ENCODE data around the gene ITPRID1. TPM values are rescaled to one million over a fixed set of nuclear protein-coding genes. Genes with fewer than 3 reads are reported as not detected.

ITPRID1 gene
- total and polyA plus RNA-seq, 10 of the 15 experiments (the other 5 are each of a cell fraction or from before 2014, with no cell fraction given) = 0.06 TPM; not detected in 9

DNA sequence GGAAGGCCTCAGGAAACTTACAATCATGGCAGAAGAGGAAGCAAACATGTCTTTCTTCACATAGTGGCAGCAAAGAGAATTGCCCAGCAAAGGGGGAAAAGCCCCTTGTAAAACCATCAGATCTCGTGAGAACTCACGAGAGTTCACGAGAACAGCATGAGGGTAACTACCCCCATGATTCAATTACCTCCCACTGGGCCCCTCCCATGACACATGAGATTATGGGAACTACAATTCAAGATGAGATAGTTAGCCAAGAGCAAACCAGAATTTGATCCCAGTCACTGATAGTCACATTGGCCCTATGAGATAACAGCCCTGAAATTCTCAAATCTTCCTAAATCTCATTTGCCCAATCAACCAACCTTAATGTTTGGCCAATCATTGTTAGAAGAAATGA, 18.2 kb upstream of the ITPRID1 start:
- no peak for FAIRE-seq
- no peak overlapping the region for H3K27ac ChIP-seq (ENCODE audit: control insufficient read depth, insufficient read depth)
- no peaks in the 10 kb centered on the region for H3K79me2 ChIP-seq (ENCODE audit: control insufficient read depth, insufficient read depth, low read length)
- no peaks in the 10 kb centered on the region for H3K4me1 ChIP-seq (ENCODE audit: control insufficient read depth, insufficient read depth, low read length)
- in situ Hi-C loops (cut with MboI) = no loop called here
- WGBS (ENCODE audit: insufficient coverage, insufficient replicate concordance, low lambda C conversion rate, missing lambda C conversion rate) = 25% methylated on average over 3 of the region's 3 CpGs
- TF ChIP-seq HDAC6 (IDR thresholded peaks at IDR 0.05; ENCODE audit: unreplicated experiment) = no peak
- TF ChIP-seq, protein P1, sequence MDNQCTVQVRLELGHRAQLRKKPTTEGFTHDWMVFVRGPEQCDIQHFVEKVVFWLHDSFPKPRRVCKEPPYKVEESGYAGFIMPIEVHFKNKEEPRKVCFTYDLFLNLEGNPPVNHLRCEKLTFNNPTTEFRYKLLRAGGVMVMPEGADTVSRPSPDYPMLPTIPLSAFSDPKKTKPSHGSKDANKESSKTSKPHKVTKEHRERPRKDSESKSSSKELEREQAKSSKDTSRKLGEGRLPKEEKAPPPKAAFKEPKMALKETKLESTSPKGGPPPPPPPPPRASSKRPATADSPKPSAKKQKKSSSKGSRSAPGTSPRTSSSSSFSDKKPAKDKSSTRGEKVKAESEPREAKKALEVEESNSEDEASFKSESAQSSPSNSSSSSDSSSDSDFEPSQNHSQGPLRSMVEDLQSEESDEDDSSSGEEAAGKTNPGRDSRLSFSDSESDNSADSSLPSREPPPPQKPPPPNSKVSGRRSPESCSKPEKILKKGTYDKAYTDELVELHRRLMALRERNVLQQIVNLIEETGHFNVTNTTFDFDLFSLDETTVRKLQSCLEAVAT (IDR thresholded peaks at IDR 0.05) = no peak
- TF ChIP-seq NFIC (IDR thresholded peaks at IDR 0.05; ENCODE audit: low read depth, low read length) = no peak
- TF ChIP-seq MEF2A (IDR thresholded peaks at IDR 0.05; ENCODE audit: insufficient read depth, low read depth, low read length) = no peak
- TF ChIP-seq, protein P2, sequence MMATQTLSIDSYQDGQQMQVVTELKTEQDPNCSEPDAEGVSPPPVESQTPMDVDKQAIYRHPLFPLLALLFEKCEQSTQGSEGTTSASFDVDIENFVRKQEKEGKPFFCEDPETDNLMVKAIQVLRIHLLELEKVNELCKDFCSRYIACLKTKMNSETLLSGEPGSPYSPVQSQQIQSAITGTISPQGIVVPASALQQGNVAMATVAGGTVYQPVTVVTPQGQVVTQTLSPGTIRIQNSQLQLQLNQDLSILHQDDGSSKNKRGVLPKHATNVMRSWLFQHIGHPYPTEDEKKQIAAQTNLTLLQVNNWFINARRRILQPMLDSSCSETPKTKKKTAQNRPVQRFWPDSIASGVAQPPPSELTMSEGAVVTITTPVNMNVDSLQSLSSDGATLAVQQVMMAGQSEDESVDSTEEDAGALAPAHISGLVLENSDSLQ (IDR thresholded peaks at IDR 0.05) = no peak
- TF ChIP-seq SIN3A (IDR thresholded peaks at IDR 0.05; ENCODE audit: low read depth, low read length) = no peak
- H3K36me3 ChIP-seq (ENCODE audit: control insufficient read depth in 2 of 2, insufficient read depth in 2 of 2, low read length in 1 of 2) = no peaks in the 10 kb centered on the region
- H4K20me1 ChIP-seq (ENCODE audit: control insufficient read depth, insufficient read depth) = no peaks in the 10 kb centered on the region
- ChIA-PET RAD21 (ENCODE audit: unreplicated experiment) (interaction anchor here (1.8 kb wide), 1 partner anchor 52 kb away, joined by 5 read pairs; no protein-coding TSS in a partner anchor), CTCF (no interaction called here), POLR2A (interaction anchor here (0.6 kb wide), 1 partner anchor 132 kb away, joined by 5 read pairs; no protein-coding TSS in a partner anchor), SMC1A (ENCODE audit: uncharacterized antibody, unreplicated experiment) (no interaction called here)
- no peak overlapping the region for H3K9ac ChIP-seq (ENCODE audit: control insufficient read depth, insufficient read depth, low read length)
- H2AFZ ChIP-seq (ENCODE audit: control insufficient read depth, low read depth, low read length) = no peak overlapping the region
- H3K27me3 ChIP-seq (replicated peaks in 1 of 2; ENCODE audit: control insufficient read depth in 2 of 2, insufficient read depth in 2 of 2, low read length in 1 of 2) = no peaks in the 10 kb centered on the region
- H3K4me2 ChIP-seq (ENCODE audit: control insufficient read depth, insufficient read depth) = no peak overlapping the region
- DNase-seq (ENCODE audit: low read depth, low spot score) = no peak
- intact Hi-C loops (cut with micrococcal nuclease; ENCODE audit: unreplicated experiment) = no loop called here
- no peak overlapping the region for H3K4me3 ChIP-seq
- ATAC-seq = no peak
- no TSS peak for BruUV-seq (replicated peaks)
- H3K9me3 ChIP-seq (replicated peaks; ENCODE audit: control insufficient read depth, insufficient read depth, low read length) = no peaks in the 10 kb centered on the region
